Measurements from ENCODE around the gene CBY1.
"Not testable (repeated sequence)": the region's sequence is repeated elsewhere in the genome, so short reads cannot be mapped to it uniquely, and the experiment has no call there.

The CBY1 gene

DNA sequence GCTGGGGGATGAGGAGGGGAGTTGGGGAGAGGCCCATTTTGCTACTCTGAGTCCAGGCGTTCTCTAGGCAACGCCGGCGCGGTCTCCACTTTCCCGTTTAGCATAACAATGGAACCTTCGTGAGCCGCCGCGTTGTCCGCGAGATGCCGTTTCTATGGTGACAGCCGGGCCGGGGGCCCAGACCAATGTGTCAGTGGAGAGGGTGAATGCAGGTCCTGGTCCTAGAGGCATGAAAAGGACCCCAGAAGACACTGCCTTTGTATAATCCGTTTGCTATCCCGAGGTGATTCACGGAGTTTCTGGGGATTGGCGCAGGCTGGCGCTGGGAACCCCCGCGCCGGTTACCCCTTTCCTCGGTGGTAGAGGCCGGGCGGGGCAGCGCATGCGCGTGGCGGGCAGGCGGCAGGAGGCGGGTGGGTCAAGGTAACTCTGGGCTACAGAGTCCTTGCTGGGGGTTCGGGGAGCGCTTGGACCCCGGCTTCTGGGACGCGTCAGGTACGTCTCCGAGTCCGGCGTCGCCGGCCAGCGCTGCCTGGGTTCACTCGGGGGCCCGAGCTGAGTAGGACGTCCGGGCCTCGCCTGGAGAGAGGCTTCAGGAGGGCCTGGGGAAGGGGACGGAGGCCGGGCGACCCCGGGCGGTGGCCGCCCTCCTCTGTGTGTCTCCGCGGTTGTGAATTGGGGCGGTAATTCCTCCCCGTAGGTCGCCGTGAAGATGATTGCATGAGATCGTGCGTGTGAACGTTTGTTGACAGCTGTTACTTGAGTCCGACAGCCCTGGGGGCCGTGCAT is at the start of gene CBY1, which contains the start of gene FAM227A:
CBY1 (plus strand) TSS at position 383 of the 789 bp plus-strand sequence. CDS start 11,417 bp downstream, outside the sequence.
FAM227A (minus strand) TSS at position 137 of the 789 bp plus-strand sequence. CDS start 6,224 bp downstream, outside the sequence.
- peak; percentile 62 to 84 for DNase-seq

DNA sequence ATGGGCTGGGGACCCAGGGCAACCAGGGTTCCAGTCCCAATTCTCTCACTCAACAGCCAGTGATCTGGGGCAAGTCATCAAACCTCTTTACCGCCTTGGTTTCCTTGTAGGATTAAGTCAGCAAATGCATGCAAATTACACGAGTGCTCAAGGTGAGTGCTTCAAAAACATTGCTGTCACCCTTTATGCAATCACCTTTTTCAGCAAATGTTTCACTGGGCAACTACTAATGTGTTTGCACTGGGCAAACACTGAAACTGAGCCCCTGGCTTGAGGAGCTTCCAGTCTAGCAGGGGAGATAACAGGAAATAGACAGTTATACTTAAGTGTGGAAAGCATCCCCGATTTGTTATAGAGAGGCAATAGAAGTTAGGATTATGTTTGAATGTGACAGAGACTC is 48.8 kb upstream of the CBY1 start:
- no peak for DNase-seq

DNA sequence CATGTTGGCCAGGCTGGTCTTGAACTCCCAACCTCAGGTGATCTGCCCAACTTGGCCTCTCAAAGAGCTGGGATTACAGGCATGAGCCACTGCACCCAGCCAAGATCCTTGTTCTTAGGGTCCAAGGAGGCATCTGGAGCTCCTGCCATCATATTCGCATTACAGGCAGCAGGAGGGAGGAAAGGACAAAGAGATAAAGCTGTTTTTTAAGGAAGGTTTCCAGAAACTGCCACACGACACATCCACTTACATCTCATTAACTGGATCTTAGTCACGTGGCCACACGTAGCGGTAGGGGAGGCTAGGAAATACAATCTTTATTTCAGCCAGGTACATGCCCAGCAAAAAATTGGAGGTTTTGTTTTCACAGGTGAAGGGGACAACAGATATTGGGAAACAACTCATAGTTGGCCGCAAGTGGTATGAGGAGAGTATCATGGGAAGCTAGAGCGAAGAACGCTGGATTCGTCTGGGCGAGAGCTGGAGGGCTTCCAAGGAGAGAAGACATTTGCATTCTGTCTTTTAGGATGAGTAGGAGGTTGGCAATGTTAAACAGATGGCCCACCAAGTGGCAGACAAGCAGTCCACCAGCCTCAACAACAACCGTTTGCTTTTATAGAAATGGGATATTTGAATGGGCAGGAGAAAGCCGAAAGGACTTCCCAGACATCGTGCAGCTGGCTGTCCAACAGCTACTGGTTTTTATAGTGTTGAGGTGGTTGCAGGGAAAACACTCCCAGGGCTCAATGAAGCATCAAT is 47.3 kb upstream of the CBY1 start:
- DNase-seq = no peak

DNA sequence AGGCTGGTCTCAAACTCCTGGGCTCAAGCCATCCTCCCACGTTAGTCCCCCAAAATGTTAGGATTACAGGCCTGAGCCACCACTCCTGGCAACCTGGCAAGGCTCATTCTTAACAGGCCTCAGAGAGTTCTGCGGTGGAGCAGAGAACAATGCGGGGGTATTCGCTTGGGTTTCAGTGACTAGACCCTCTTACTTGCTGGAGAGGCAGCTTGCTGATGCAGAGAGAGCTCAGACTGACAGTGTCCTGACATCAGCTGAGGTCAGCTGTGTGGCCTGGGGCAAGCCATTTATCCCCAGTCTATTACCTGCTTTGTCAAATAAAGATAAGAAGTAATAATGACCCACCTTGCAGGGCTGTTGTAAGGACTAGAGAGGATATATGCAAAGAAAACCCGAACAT is 46.2 kb upstream of the CBY1 start:
- no peak for DNase-seq

DNA sequence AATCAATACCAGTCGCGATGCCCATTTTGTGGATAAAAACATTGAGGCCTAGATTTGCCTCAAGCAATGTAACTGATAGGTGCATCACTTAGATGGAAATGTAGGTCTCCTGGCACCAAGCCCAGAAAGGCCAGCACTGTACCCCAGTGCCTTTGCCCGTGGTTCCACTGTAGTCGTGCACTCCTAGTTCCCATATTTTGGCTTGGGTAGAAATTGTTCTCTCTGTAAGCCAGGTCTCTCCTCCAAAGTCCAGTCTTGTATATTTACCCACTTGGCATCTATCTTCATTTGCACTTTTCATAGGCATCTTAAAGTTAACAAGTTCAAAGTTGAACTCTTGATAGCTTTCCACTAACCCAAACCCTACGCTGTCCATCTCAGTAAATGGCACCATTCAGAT is 44.9 kb upstream of the CBY1 start:
- DNase-seq = no peak

DNA sequence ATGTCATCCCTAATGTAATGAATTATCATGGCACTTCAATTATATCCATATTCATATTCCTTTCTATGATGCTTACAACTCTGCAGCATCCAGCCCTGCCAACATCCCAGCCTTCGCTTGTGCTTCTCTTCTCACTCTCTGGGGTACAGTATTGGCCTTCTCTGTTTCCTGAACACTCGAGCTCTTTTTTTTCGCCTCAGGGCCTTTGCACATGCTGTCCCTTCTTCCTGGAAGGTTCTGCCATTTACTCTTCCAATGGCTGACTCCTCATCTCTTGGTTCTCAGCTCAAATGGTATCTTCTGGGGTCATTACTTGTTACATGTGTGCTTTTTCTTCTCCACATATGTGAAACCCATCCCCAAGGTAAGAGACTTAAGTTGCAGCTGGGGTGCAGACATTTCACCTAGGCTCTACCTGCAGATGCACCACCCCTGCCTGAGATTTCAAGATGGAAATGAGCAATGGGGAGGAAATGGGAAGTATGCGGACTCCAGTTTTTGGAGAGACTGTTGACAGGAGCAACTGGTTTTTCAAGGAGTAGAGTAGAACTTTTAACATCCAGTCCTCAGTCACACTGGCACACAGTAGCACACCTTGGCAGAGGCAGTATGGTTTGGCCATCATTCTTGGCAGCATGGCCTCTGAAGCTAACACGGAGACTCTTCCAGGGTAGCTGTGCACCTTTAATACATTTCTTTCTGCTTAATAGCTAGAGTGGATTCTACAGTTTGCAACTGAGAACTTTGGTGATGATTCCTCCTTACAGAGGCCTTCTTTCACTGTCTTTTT is 44.0 kb upstream of the CBY1 start:
- DNase-seq = no peak

DNA sequence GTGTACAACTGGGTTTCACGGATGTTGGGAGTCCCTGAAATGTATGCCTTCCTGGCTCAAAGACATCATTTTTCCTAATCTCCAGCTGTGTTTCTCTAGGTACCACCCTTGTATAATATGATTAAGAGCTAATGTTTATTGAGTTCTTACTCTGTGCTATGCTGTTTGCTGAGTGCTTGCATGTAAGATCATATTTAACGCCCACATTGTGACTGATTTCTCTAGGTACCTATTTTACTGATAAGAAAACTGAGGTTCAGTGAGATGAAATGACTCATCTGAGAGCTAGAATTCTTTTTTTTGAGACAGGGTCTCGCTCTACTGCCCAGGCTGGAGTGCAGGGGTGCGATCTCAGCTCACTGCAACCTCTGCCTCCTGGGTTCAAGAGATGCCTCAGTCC is 42.9 kb upstream of the CBY1 start:
- no peak for DNase-seq

DNA sequence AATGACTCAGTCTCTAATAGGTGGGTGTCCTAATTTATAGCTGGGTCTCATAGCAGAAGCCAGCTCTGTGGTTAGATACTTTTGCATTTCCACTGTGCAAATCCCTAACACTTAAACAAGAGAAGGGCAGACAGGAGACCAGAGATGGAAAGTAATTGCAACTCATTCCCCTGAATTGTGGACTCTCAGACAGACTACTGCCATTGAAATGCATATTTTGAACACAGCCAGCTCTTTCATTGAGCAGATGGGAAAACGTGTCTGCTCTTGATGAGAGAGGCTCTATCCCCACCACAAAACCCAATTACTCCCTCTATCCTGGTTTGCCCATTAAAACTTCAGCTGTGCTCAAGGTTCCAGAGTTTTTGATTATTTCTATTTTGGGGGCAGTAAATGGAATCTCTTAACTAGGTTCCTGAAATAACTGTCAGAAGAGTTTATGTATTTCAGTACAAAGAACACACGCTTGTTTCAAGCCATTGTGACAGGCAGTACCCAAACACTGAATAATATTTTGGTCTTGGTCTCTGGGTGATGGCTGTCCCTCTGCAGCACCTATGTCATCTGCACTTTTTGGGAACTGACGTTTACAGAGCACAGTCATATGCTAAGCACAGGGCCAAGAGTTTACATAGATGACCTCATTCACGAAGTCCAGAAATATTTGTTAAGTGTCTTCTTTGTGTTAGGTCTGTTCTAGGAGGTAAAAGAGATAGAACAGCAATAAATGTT is 41.9 kb upstream of the CBY1 start:
- no peak for DNase-seq

DNA sequence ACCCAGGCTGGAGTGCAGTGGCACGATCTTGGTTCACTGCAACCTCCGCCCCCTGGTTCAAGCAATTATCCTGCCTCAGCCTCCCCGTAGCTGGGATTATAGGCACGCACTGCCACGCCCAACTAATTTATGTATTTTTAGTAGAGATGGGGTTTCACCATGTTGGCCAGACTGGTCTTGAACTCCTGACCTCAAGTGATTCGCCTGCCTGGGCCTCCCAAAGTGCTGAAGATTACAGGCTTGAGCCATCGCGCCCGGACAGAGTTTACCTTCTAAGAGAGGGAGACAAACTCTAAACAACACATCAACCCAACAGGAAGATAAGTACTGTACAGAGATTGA is 41.4 kb upstream of the CBY1 start:
- not testable (repeated sequence) for DNase-seq

DNA sequence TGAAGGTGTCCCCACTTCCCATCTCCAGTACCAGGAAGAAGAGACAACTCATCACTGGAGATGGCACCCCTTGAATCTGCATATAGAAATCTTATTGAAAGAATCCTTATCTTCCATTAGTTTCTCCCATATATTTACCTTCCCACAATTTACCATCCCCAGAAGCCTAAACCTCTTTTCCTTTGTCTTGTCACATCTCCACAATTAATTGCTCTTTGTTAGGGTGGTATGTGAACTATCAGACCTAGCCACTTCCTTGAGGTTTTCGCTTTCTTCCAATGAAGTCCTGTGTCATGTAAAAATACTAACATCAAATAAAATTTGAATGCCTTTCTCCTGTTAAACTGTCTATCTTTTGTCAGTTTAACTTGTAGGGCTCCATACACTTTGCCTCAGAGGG is 38.2 kb upstream of the CBY1 start:
- DNase-seq = no peak

DNA sequence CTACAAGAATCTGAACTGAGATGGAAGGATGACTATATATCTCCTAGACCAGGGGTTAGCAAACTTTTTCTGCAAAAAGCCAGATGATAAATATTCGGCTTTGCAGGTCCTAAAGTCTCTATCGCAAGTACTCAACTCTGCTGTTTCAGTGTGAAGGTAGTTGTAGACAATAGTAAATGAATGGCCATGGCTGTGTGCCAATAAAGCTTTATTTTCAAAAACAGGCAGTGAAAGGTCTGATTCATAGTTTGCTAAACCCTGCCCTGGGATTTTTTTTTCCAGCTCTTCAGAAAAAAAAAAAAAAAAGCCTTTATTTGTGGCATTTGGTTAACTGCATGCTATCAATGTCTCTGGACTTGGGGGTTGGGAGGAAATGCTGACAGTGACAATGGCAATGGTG is 37.8 kb upstream of the CBY1 start:
- DNase-seq = no peak

DNA sequence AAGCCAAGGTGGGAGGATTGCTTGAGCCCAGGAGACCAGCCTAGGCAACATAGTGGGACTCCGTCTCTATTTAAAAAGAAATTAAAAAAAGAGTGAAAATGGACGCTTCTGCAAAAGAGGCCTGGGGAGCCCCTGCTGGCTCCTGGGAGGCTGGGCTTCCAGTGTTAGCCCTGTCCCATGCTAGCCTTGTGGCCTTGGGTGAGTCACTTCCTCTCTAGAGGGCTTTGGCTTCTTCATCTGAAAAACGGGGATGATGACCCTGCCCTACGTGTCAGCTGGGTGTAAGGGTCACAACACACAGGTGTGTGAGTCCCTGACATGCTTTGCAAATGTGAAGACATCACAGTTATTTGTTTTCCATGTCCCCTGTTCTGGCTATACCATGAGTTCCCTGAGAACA is 33.1 kb upstream of the CBY1 start:
- no peak for DNase-seq

DNA sequence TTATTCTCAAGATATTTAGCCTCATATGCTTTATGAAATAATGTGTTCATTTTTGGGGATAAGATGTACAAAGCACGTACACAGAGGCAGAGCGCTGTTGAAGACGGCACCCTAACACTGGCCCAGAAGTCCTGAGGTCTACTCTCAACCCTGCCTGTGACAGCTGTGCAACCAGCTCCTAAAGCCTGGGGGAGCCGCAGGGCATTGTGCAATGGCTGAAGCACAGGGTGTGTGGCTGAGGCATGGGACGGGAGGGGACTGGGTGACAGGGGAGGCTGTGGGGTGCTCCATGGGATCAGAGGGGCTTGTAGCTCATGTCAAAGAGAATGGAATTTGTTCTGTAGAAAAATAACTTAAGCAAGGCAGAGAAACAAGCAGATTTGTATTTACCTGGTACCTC is 28.0 kb upstream of the CBY1 start:
- DNase-seq = no peak

DNA sequence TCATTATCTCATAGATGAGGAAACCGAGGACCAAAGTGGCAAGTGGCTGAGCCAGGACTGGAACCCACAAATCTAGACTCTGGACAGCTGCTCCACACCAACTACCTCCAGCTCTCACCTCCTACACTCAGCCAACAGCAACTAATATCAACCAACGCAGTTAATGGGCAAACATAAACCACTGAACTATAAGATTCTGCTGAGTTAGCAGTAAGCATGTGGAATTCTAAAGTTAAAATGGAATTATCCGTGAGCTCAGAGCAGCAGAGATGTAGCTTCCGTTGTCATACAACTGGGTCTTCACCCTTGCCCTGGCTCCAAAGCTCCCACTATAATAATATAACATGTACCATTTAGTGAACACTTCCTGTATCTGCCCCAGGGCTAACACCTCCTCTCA is 27.3 kb upstream of the CBY1 start:
- DNase-seq = no peak

DNA sequence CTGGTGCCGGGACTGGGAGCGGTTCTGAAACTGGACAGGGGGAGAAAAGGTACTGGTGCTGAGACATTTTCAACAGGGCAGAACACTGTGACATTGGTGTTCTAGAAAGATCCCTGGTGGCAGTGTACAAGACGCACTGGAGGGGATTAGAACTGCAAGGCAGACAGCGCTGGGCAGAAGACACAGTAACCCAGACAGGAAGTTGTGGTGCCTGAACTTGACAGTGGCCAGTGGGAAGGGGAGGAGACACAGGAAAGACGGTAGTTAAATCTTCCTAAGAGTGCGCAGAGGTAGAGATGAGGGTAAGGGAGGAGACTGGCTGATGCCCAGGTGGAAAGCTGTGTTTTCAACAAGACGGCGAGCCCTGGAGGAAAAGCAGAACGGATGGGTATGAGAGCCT is 24.7 kb upstream of the CBY1 start:
- DNase-seq = no peak

DNA sequence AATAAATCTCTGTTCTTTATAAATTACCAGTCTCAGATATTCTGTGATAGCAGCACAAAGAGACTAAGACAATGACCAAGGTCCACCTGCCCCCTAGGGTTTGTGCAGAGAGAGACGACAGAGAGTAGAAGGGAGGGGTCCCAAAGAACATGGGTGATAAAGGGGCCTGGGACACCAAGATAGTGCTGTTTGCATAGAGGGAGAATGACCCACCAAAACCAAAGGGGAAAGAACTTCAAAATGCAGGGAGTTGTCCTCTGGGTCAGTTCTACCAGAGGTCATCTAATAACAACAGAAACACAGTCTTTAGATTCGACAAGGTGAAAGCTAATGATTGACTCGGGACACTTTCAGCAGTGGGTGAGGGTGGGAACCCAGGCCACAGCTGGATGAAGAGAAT is 23.9 kb upstream of the CBY1 start:
- DNase-seq = no peak

DNA sequence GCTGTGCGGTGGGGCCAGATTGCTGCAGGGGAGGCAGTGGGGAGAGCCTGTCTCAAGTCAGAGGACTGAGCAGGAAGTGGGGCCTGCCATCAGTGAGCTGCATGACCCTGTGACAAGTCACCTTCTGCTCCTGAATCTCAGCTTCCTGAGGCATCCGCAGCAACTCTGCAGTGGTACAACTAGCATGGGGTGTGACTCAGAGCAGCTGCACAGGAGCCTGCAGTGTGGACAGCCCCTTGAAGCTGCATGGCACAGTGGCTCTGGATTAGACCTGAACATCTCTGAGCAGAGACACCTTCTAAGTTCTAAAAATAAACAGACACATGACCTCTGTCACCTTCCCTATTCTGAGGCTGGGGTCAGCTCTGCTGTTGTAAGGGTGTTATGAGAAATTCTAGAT is 18.2 kb upstream of the CBY1 start:
- no peak for DNase-seq

DNA sequence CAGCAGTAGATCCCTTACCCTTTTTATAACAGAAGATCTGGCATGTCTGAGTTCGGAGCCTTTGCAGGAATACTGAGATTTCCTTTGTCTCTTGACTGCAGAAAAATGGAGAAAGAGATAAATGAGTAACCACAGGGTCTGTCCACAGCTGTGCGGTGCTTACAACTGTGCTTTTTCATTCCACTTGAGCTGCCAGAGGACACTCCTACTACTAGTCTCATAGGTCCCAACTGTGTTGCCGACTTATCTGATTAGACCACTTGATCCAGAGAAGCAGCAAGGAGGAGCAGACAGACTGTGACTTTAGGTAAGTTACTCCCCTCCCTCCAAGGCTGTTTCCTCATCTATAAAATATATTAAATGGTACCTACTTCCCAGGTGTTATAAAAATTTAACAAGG is 17.7 kb upstream of the CBY1 start:
- DNase-seq = no peak

DNA sequence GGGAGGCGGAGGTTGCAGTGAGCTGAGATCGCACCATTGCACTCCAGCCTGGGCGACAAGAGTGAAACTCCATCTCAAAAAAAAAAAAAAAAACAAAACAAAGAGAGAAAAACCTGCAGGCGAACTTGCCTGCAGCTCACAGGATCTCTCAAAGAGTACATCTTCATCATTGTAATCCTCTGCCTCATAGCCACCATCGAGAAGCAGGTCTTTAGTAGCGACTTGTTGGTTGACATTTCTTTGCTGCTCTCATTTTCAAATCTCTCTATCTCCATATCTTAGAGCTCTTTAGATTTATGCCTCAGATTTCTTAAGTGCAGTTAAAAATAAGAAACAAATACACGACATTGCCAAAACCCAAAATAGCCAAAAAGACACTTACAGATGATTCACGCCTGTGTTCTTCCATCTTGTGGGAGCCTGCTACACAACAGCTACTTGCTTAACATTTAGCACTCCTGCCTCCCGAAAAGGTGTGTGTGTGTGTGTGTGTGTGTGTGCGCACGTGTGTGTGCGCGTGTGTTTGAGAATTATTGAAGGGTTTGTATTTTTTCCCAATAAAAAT is 14.9 kb upstream of the CBY1 start:
- no peak for DNase-seq

DNA sequence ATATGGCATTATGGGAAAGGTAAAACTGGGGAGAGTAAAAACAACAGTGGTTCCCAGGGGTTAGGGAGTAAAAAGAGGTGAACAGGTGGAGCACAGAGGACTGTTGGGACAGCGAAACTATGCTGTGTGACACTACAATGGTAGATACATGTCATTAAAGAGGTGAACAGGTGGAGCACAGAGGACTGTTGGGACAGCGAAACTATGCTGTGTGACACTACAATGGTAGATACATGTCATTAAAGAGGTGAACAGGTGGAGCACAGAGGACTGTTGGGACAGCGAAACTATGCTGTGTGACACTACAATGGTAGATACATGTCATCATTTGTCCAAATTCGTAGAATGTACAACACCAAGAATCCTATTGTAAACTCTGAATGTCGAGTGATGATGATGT is 12.2 kb upstream of the CBY1 start:
- not testable (repeated sequence) for DNase-seq

DNA sequence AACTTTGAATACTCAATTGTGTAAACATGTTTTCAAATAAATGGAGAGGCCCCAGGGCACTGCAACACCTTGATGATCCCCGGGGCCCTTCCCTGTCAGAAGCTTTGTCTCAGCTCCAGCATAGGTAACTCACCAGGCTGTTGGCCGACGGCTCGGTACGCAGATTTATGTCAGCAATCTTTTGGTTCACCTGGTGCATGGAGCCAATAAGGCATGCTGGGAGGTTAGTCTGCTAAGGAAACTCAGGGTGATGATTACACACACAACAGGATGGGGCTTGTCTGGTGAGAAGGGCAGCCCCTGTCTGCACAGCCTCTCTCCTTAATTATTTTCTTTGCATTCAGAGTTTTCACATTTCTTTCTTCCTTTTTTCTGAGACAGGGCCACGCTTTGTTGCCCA is 11.0 kb upstream of the CBY1 start:
- DNase-seq = no peak

DNA sequence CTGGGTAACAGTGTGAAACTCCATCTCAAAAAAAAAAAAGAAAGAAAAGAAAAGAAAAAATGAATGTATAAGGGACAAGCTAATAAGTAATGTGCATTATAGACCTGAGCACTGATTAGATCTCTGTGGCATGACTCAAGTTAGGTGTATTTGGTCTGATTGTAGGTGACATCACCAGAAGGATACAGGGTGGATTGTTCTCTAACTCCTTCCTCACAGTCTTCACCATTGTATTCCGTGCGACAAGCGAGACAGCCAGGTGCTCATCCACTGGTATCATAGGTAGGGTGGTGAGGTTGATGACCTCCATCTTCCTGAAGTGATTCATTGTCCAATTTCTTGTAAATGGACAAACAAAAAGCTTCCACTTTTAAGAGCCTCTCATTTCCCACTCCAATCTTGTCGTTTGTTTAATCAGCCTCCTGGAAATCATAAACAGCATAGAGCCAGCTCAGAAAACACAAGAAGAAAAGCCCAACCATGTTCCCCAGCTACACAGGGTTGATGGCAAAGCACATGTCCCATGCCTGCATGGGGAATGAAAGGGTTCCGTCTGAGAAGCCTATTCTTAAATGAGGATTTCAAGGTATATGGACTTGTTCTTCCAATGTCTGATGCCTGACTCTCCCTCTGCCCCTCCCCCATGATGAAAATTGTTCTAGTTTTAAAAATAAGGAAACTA is 6.5 kb upstream of the CBY1 start:
- no peak for DNase-seq
